GF-D8 (cell line): Measurements from ENCODE around the gene EPOP.

ENCODE experiments used
- DNase-seq: peaks from one replicate; lab custom pipeline; 2025; lab: John Stamatoyannopoulos, UW

The EPOP gene

DNA sequence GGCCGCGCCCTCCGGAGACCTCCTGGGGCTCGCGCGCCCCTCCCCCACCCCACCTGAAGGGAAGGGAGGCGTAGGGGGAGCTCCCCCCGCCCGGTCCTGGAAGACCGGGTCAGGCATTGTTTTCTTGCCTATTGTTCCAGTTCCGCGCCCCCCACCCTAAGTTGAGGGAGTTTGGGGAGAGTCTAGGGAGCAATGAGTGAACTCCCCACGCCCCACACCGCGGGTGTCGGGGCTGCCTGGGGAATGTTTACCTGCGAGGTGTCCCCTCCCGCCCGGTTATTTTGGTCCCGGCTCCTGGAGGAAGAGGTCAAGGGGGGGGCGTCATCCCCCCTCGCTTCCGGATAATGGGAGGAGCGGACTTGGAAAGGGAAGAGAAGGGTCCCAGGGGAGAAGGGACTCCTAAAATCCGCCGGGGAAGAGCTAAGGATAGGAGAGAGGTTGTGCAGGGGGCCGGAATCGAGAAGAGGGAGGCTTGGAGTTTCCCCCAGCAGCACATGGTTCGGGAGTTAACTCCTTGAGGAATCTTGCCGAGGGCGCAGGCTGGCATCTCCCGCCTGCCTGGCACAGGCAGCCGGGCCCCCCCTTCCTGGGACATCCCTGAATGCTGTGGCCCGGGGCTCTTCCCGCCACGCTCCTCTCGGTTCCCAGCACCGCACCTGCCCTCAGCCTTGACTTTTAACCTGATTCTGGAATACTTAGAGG, 31.2 kb upstream of the EPOP start:
- no peak for DNase-seq

DNA sequence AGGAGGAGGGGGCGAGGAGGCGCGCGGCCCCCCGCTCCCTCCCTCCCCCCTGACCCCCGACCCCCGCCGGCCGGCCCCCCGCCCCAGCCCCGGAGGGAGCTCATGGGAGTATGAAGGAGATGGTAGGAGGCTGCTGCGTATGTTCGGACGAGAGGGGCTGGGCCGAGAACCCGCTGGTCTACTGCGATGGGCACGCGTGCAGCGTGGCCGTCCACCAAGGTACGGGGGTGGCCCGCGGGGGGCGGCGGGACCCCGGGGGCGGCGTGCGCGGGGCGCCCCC, 30.7 kb upstream of the EPOP start:
- DNase-seq, result no peak

DNA sequence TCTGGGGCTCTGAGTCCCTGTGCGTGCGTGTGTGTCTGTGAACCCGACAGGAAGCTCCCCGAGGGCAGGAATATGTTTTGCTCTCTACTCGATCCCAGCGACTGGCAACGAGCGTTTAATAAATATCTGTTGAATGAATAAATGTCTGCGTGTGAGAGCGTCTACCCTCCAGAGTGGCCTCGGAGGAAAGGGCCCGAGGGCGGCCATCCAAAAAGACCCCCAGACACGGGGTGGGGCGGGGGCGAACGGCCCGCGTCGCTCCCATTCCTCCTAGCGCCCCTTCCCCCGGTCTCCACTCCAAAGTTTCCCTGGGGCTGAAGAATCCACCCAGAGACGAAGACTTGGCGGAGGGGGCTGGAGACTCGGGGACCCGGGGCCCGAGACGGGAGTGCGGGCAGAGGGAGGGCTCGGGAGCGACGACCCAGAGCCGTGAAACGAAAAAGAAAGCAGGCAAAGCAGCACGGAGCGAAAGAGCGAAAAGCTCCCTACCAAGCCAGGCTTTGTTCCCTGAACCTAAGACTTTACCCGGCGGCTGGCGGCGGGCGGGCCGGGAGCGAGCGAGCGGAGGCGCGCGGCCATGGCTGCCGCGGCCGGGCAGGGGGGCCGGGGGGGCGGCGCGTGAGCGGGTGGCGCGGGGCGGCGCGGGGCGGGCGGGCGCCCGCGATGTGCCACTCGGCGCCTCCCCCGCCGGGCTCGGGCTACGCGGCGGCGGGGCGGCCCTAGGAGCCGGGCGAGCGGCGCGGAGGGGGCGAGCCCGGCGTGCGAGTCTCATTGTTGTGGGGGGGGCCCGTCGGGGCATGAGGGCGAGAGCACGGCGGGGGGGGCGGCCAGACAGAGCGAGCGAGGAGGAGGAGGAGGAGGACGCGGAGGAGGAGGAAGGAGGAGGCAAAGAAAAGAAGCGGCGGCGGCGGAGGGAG, 30.1 kb upstream of the EPOP start, which contains the start of gene MLLT6:
MLLT6 (plus strand) TSS at position 668 of the 917 bp plus-strand sequence. CDS start 360 bp downstream, outside the sequence.
- DNase-seq, result peak; percentile 43

DNA sequence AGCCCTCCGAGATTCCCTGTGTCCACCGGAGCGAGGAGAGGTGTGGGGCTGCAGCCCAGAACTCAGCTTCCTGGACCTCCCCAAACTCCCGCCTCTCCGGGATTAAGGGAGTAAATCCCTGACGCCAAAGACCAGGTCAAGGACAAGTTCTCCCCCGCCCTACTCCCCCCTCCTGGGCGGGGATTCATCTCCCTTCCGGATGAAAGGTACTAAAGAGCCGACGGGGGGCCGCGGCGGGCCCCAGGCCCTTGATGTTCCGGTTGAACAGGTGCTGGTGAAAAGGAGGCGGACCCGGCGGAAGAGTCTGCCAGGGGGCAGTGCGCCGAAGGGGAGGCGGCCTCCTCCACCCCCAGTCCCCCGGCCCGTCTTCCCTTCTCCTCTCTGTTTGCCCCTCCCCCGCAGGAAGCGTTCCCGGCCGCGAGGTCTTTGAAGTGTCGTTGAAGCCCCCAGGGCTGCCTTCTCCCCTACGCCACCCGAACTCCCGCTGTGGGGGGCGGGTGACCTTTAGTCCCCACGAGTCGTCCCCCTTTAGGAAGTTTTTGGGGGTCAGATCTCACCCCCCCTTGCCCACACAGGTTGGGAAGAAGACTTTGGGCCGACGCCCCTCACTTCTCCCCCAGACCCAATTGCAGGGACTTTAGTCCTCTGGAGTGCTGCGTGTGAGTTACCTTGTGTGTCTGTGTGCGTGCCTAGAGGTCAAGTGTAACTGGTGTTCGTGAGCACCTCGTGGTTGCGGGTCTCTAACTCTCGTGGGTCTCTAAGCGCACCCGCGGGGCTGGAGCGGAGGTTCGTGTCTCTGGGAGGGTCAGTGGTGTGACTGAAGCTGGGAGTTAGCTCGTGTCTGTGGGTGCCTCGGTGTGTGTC, 29.2 kb upstream of the EPOP start:
- peak; percentile 64 for DNase-seq

DNA sequence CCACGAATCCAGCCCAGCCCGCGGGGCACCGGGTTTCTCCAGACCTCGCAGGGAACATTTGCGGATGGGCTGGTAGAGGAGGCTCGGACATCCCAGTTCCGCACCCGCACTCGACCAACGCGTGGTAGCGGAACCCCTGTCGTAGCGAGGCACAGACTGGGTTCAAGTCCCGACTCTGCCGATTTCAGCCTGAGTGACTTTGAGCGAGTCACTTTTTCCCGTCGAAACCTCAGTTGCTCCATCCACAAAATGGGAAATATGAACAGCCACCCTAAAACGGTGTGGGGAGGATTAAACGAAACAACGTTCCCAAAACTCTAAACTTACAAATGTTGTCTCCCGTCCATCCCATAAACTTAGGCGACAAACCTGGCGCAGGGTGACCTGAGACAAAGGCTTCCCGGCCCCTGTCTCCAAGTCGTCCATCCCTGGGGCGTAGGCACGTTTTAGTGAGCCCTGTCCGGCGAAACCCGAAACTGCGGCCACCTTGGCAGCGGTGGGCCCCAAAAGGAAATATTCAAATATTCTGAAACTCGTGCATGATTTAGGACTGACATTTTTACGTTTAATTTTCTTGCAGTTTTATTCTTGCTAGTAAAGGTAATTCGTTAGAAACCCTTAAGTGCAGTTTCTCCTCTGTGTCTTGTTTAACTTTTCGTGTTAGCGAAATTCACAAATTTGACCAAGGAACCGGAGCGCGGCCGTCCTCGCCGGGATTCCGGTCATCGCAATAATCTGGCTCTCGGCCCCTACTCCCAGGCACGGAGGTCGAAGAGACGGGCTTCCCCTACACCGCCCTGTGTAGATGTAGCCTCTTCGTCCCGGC, 28.4 kb upstream of the EPOP start:
- no peak for DNase-seq

DNA sequence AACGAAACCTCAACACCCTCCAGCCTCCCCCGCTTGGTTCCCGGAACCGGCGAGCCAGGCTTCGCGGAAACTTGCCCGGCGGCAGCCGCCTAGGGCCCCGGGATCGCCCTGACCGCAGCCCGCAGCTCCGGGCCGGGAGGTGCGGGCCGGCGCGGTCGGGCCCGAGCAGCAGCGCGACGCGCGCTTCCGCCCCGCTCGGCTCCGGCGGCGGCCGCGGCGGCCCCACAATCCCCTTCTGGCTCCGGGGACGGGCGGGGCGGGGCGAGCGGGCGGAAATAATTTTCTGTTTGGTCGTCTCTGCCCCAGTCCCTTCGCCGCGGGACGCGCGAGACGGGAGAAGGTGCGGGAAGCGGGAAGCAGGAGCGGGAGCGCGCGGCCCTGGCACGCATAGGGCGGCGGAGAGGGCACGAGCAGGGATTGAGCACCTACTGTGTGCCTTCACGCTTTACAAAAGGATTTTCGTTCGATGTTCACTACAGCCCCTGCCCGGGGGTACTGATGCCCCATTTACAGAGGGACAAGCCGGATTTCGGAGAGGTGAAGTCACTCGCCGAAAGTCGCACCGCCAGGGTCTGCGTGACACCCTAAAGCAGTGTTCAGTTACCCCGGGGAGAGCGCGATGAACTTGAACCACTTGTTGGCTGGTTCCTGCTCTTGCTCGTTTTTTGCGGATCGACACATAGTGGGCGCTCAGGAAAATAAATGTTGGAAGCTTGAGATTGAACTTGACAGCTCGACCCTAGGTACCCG, 27.6 kb upstream of the EPOP start:
- peak; percentile 57 for DNase-seq

DNA sequence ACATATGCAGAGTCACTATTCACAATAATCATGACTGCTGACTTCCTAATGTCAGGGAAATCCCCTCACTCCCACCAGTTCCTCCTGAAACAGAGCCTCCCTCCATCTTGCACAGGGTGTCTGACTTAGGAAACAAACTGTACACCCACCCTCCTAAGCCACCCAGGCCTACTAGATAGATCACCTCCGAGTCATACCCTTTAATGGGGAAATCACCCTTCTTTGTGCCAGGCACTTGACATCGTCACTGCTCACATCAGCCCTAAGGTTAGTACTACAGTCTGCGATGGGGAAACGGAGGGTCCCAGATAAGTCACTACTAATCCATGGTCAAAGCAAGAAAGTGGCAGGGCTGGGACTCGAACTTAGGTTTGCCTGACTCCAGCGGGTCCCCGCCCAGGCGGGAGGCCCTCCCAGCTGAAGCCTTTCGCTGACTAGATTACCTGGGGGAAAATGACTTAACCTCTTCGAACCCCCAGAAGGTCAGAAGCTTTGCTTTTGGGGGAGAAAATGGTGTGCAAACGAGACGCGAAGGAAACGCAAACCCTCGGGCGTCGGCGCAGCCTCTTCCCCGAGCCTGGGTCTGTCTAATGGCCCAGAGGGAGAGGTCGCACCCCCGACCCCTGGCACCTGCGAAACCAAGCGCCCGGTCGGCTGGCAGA, 26.9 kb upstream of the EPOP start:
- DNase-seq, result no peak

DNA sequence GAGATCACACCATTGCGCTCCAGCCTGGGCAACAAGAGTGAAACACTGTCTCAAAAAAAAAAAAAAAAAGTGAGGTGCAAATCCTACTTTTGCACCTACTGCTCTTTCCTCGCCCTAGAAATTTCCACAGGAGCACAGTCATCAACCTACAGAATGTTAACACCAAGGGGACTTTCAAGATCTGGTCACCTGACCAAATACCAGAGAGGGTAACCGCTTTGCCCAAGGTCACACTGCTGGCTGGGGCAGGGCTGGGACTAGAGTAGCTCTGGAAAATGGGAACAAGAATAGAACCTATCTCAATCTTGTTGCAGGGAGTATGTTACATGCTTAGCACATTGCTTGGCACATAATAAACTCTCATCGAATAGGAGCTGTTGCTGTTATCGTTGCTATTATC, 24.0 kb upstream of the EPOP start:
- no peak for DNase-seq

DNA sequence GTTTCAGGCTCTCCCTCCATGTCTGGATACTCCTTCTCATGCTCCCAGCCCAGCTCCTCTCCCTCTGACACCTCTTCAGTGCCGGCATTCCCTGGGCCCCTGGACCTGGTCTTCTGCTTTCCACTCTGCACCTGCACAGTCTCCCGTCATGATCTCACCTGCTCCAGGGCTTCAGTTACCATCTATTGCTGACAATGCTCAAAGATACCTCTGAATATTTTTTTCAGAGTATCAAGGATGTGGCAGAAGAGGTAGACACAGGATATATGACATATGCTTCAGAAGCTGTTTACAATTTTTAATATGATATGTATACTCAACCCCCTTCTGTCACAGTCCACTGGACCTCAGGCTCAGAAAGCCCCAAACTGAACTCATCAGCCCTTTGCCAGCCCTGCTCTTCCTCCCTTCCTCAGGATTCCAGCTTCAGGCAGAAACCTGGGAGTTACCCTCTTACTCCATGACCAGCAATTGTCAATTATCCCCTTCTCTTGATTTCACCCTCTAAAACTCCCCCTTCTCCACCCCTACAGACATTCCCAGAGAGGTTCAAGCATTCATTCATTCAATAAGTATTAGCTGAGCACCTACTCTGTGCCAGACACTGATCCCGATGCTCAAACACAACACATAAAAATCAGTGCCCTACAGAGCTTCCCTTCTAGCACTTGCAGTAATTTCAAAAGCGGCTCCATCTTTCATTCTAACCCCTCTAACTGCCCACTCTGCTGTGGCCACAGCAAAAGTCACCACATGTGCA, 22.5 kb upstream of the EPOP start:
- no peak for DNase-seq

DNA sequence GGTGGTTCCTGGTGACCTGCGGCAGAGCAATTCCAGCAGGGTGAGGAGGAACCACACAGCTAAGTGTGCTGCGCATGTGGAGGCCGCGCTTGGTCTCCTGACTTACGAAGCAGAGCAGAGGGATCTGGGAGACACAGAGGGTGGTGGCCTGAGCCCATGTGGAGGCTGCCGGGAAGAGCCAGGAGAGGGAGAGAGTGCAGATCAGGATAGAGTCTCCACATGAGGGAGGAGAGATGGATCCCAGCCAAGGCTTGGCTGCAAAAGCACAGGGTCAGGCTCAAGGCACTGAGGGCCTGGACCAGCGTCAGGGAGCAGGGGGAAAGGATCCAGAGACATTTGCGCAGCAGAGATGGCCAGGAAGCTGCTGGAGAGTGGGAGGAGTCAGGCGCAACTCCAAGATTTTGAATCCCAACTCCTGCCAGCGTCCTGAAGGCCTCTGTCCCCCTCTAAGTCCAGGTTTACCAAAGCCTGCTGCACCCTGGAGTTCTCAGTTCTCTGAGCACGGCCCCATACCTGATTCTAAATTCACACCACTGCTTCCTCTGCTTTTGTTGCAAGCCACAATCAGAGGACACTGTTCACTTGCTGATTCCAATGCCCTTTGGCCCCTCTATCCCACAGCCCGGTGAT, 19.1 kb upstream of the EPOP start:
- no peak for DNase-seq

DNA sequence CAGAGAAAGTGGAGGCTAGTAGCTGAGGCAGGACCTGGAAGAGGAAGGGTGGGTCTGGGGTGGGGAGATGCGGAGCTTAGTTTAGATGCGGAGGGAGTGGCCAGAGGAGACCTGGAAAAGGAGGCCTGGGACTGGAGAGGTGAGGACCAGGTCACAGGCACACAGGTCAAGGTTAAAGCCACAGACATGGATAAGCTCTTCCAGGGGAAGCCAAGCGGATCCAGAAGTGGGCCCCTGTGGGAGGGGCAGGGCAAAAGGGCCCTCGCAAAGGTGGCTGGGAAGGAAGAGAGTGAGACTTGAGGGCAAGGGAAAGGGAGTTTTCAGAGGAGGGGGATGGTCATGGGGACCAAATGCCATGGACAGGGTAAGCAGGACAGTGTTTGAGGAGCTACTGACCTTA, 16.4 kb upstream of the EPOP start:
- no peak for DNase-seq

DNA sequence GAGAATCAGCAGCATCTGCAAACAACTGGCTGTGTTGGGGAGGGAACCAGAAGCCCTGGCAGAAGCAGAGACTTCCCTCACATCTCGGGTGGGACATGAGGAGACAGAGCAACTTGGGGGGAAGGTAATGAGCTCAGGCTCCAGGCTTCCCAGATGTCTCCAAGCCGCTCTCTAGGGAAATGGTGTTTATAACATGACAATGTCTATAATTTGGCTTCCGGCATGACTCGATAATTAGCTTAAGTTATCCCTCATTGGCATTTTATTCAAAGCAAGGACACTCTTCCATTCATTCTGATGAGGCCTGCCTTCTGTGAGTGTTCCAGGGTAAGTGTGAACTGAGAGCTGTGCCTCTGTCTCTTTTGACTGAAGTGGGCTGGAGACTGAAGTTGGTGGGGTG, 15.6 kb upstream of the EPOP start:
- DNase-seq, result no peak

DNA sequence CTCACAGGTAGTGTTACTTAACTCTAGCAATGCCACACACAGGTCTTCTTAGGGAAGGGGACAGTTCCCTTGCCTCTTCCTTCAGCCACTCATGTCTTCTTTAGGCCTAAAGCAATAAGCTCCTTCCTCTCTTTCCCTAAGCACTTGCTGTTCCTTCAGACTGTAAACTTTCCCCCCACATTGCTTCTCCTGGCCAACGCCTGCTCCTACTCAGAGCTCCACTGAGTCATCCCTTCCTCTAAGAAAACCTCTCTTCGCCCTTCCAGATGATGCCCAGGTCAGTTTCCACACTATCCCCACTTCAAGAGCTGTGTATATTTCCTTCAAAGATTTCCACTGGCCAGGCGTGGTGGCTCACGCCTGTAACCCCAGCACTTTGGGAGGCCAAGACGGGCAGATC, 12.5 kb upstream of the EPOP start:
- DNase-seq, result no peak

DNA sequence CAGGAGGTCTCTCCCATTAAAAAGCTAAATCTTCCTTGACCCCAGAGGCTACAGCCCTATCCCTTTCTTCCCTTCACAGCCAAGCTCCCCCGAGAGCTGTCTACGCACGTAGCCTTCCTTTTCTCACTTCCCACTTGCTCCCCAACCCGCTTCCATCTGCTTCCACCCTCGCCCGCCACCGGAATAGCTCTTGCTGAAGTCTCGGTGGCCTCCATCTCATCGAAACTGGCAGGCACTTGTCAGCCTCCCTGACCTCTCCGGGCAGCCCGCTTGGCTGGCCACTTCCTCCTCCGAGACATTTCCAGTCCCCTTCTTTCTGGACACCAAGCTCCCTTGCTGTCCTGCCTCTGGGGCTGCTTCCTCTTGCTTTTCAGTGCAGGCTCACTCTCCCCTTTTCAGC, 10.7 kb upstream of the EPOP start:
- DNase-seq, result no peak

DNA sequence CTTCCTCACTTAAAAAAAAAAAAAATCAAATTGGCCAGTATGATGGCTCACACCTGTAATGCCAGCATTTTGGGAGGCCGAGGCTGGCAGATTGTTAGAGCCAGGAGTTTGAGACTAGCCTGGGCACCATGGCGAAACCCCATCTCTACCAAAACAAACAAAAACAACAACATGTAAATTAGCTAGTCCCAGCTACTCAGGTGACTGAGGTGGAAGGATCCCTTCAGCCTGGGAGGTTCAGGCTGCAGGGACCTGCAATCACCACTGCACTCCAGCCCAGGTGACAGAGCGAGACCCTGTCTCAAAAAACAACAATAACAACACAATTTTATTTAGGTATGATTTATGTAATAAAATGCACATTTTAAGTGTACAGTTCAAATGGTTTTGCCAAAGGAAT, 6.3 kb upstream of the EPOP start:
- DNase-seq, result no peak

DNA sequence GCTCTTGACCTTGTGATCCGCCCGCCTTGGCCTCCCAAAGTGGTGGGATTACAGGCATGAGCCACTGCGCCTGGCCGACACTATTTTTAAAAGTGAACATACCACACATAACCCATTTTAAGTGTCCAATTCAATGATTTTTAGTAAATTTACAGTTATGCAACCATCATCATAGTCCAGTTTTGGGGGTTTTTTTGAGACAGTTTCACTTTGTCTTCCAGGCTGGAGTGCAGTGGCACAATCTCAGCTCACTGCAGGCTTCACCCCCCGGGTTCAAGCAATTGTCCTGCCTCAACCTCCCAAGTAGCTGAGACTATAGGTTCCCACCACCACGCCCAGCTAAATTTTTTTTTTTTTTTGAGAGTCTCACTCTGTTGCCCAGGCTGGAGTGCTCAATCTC, 3.1 kb upstream of the EPOP start:
- DNase-seq, result no peak

DNA sequence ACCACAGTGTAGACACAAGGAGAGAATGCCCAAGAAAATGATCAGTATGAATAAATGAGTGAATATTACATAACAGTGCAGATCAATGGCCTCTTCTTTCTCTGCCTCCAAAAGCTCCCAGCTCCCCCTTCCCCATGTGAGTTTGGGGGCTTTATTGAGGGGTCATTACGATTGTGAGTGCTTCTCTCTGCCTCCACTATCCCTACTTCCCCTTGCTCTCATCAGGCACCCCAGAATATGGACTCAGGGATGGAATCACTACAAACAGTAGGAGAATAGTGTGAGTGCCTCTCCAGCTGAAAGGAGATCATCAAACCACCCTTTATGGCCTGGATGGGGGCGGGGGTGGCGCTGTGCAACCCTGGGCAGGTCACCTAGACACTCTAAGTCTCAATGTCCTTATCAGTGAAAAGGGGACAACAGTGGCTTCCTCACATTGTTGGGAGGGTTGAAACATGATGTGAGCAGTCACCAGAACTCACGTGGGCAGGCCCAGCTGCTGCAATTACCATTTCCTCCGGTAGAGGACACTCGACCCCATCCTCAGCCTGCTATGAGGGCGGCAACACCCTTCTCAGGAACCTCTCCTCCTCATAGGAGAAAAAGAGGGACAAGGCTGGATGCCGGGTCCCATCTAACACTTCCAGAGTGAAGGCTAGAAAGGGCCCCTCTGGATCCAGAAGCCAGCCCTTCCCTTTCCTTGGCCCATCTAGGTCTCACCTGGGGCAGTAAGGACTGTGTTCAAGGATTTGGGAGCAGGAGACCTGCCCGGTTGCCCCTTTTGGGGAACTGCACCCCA, 2.1 kb upstream of the EPOP start:
- DNase-seq, result peak; percentile 58

DNA sequence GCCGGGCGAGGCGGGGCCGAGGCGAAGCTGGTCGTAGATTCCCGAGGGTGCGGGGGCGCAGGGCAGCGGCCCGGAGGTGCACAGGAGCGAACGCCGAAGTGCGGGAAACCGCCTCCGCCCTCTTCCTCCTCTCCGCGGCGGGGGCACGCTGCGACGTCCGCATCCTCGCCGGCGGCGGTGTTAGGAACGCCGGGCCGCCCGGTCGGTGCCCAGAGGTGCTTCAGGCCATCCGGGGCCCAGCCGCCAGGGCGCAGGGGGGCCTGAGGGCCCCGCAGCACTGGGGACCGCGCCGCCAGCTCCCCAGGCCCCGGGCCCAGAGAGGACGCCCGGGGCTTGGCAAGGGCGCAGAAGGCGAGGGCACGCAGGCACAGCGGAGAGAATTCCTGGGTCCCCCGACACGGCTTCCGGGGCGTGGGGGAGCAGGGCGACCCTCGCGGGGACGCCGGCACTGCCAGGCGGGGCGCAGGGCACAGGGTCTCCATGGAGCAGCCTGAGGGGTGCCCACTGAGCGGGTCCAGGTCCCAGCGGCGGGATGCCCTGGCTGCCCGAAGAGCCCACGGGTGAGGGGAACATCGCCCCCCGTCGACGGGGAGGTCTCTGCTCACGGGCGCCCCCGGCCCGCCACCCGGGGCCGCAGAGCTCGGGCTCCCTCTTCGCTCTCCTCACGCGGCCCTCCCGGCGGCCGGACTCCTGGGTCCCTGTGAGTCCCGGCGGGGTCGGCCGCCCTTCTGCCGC, 576 bp downstream of the EPOP start:
- DNase-seq, result no peak
